Gastrocnemius medialis (tissue), 4 donors: Measurements from ENCODE around the gene JAM3. TPM values are rescaled to one million over a fixed set of nuclear protein-coding genes. Genes with fewer than 3 reads are reported as not detected.
"Not testable (repeated sequence)": the region's sequence is repeated elsewhere in the genome, so short reads cannot be mapped to it uniquely, and the experiment has no call there.

Experiments used
- ATAC-seq, 2 donors: fragments of 150-250 bp; one replicate each; pipeline ENCODE4 v1.9.1; 2016
- DNase-seq, 2 donors: peaks; one replicate each; pipeline ENCODE4 v3.0.0-alpha.2; 2019
- H3K27ac ChIP-seq, 4 donors: fragments of 200-600 bp; sonication (generic); 1 replicate in 1 of 4; 2 replicates in 3 of 4; pipeline ENCODE4 v1.5.1; 2016 to 2018; ENCODE audit warnings: mild to moderate bottlenecking in 2 of 4, moderate library complexity in 1 of 4
- H3K27me3 ChIP-seq, 3 donors: fragments of 200-600 bp; sonication (generic) in 2 of 3; 1 replicate in 1 of 3; 2 replicates in 2 of 3; pipeline versions ENCODE4 v1.5.1 to v1.6.0; 2016 to 2019; ENCODE audit warnings: mild to moderate bottlenecking in 1 of 3, moderate library complexity in 1 of 3
- H3K36me3 ChIP-seq, 2 donors: fragments of 200-600 bp; sonication (generic) in 1 of 2; one replicate each; pipeline ENCODE4 v1.5.1; 2017 to 2018
- H3K4me1 ChIP-seq, 2 donors: fragments of 200-600 bp; sonication (generic) in 1 of 2; one replicate each; pipeline ENCODE4 v1.5.1; 2016 to 2017; ENCODE audit warnings: mild to moderate bottlenecking in 2 of 2
- H3K4me3 ChIP-seq, 4 donors: fragments of 200-600 bp; sonication (generic) in 3 of 4; 1 replicate in 1 of 4; 2 replicates in 3 of 4; pipeline ENCODE4 v1.5.1; 2016 to 2019; ENCODE audit warnings: mild to moderate bottlenecking in 2 of 4
- H3K9me3 ChIP-seq, 3 donors: fragments of 200-600 bp; sonication (generic) in 2 of 3; 1 replicate in 1 of 3; 2 replicates in 2 of 3; pipeline ENCODE4 v1.5.1; 2016 to 2019
- CTCF ChIP-seq, 5 experiments: fragments of 450-650 bp in 3 of 5; fragments of 200-600 bp in 2 of 5; sonication (generic) in 2 of 5; IDR thresholded peaks in 4 of 5; conservative IDR thresholded peaks in 1 of 5; 1 replicate in 4 of 5; 2 replicates in 1 of 5; pipeline ENCODE4 v1.5.1; 2016 to 2019; ENCODE audit warnings: antibody characterized with exemption in 5 of 5, mild to moderate bottlenecking in 3 of 5, moderate library complexity in 3 of 5
- POLR2A ChIP-seq, 2 donors: fragments of 450-650 bp; IDR thresholded peaks; one replicate each; pipeline ENCODE4 v1.6.1; 2017; ENCODE audit warnings: antibody characterized with exemption in 2 of 2, mild to moderate bottlenecking in 2 of 2, moderate library complexity in 2 of 2
- in situ Hi-C, 4 donors: fragments of 200-750 bp; cut with MboI; loops; one replicate each; pipeline versions ENCODE4 v1.15.0 to v1.8.0; 2017; ENCODE audit warnings: low sequenced_read_pairs in 4 of 4
- intact Hi-C: fragments of 100-400 bp; cut with DNase I; formaldehyde crosslinking; loops from one replicate; pipeline ENCODE4 v1.15.1; 2023; ENCODE audit warnings: low total_unique reads
- total RNA-seq, 4 donors: library from RNA; depleted of rRNA; stranded (reverse); fragments of >200 nt; gene quantifications; one replicate each; pipeline versions ENCODE4 v1.1.0 to v1.2.3, GENCODE V29; 2016

JAM3 gene
- total RNA-seq, 4 donors from 2014 or later: 3.5 to 9.7 (median 6.2) TPM

- ATAC-seq: no peak
- no peaks in the 10 kb centered on the region for H3K9me3 ChIP-seq
- H3K36me3 ChIP-seq: no peaks in the 10 kb centered on the region
- peaks cover 15 to 20% (median 18%) of the 10 kb centered on the region in 3 donors for H3K27me3 ChIP-seq
- DNase-seq: no peak
- H3K4me3 ChIP-seq: no peak overlapping the region
- H3K4me1 ChIP-seq: peaks cover 0 to 9% of the 10 kb centered on the region in 2 donors
- no peak overlapping the region for H3K27ac ChIP-seq
- in situ Hi-C loops (no loop called here), intact Hi-C loops (no loop called here)
- no peak for TF ChIP-seq CTCF (IDR thresholded peaks at IDR 0.05 in 4 of 5, conservative IDR thresholded peaks at IDR 0.05 in 1 of 5)
- TF ChIP-seq POLR2A (IDR thresholded peaks at IDR 0.05): no peak
These were observed 4.0 kb downstream of the JAM3 start for GRCh38 chr11:134072844-134073243.

GRCh38 chr11:134074346-134074745 lies 5.5 kb downstream of the JAM3 start:
- no peak for TF ChIP-seq CTCF (IDR thresholded peaks at IDR 0.05 in 4 of 5, conservative IDR thresholded peaks at IDR 0.05 in 1 of 5)
- no peak for TF ChIP-seq POLR2A (IDR thresholded peaks at IDR 0.05)
- Histone ChIP-seq H3K4me3 (no peak overlapping the region), H3K27ac (no peak overlapping the region), H3K9me3 (no peaks in the 10 kb centered on the region), H3K27me3 (peaks cover 7 to 11% (median 8%) of the 10 kb centered on the region in 3 donors), H3K36me3 (no peaks in the 10 kb centered on the region), H3K4me1 (peaks cover 0 to 9% of the 10 kb centered on the region in 2 donors)
- DNase-seq (no peak), ATAC-seq (no peak)
- intact Hi-C loops: no loop called here
- in situ Hi-C loops: no loop called here

- H3K4me3 ChIP-seq: no peak overlapping the region
- H3K27ac ChIP-seq: no peak overlapping the region
- H3K4me1 ChIP-seq: peaks cover 0 to 5% of the 10 kb centered on the region in 2 donors
- H3K27me3 ChIP-seq: peaks cover 7 to 8% (median 8%) of the 10 kb centered on the region in 3 donors
- intact Hi-C loops: no loop called here
- no peaks in the 10 kb centered on the region for H3K36me3 ChIP-seq
- in situ Hi-C loops: no loop called here
- TF ChIP-seq CTCF (IDR thresholded peaks at IDR 0.05 in 4 of 5, conservative IDR thresholded peaks at IDR 0.05 in 1 of 5): no peak
- TF ChIP-seq POLR2A (IDR thresholded peaks at IDR 0.05): no peak
- ATAC-seq (no peak), DNase-seq (no peak)
- H3K9me3 ChIP-seq: no peaks in the 10 kb centered on the region
These were observed 5.9 kb downstream of the JAM3 start for GRCh38 chr11:134074766-134075165.

- Histone ChIP-seq H3K9me3 (no peaks in the 10 kb centered on the region), H3K4me3 (no peak overlapping the region), H3K27ac (no peak overlapping the region), H3K27me3 (no peaks in the 10 kb centered on the region), H3K36me3 (no peaks in the 10 kb centered on the region), H3K4me1 (no peaks in the 10 kb centered on the region)
- no peak for ATAC-seq
- DNase-seq: no peak
- intact Hi-C loops (no loop called here), in situ Hi-C loops (no loop called here)
- TF ChIP-seq CTCF (IDR thresholded peaks at IDR 0.05 in 4 of 5, conservative IDR thresholded peaks at IDR 0.05 in 1 of 5) (no peak), POLR2A (IDR thresholded peaks at IDR 0.05) (no peak)
These were observed 10.4 kb downstream of the JAM3 start for GRCh38 chr11:134079317-134079716.

GRCh38 chr11:134081258-134081657 lies 12.4 kb downstream of the JAM3 start:
- H3K27me3 ChIP-seq, DNase-seq, H3K27ac ChIP-seq, intact Hi-C loops, ATAC-seq, H3K4me3 ChIP-seq, H3K36me3 ChIP-seq, in situ Hi-C loops, H3K9me3 ChIP-seq, H3K4me1 ChIP-seq: not testable (repeated sequence)
